ENCODE measurements around the gene CLCNKA. TPM values are rescaled to one million over a fixed set of nuclear protein-coding genes. Genes with fewer than 3 reads are reported as not detected.

Gene CLCNKA
- total and polyA plus RNA-seq, 2 of the 8 experiments (the other 6 are each of a cell fraction or from before 2014, with no cell fraction given), result 0.95 to 2.0 TPM

GRCh38 chr1:15991427-15992186, 30.2 kb upstream of the CLCNKA start (continued):
- TF ChIP-seq CEBPB (IDR thresholded peaks at IDR 0.05; ENCODE audit: low read depth, low read length), result no peak
- no peak for TF ChIP-seq KDM4A (IDR thresholded peaks at IDR 0.05; ENCODE audit: low read depth, low read length, severe bottlenecking)
